Measurements from ENCODE around the gene MAST4. TPM values are rescaled to one million over a fixed set of nuclear protein-coding genes. Genes with fewer than 3 reads are reported as not detected.

The MAST4 gene
- total RNA-seq, 2 donors from 2014 or later: 50.4 to 60.6 TPM

GRCh38 chr5:66894480-66895240 lies 298.5 kb downstream of the MAST4 start:
- no peak overlapping the region for H3K4me3 ChIP-seq
- H3K9me3 ChIP-seq: no peaks in the 10 kb centered on the region
- H3K4me1 ChIP-seq: peaks cover 0 to 35% of the 10 kb centered on the region in 2 donors
- H3K36me3 ChIP-seq: no peaks in the 10 kb centered on the region
- H3K27me3 ChIP-seq: no peaks in the 10 kb centered on the region
- H3K27ac ChIP-seq: no peak overlapping the region
- TF ChIP-seq CTCF (IDR thresholded peaks at IDR 0.05): no peak
- DNase-seq (ENCODE audit: low spot score): no peak

- no peaks in the 10 kb centered on the region for H3K27me3 ChIP-seq
- H3K4me1 ChIP-seq: peaks cover 0 to 20% of the 10 kb centered on the region in 2 donors
- H3K27ac ChIP-seq: no peak overlapping the region
- no peak for DNase-seq (ENCODE audit: low spot score)
- no peaks in the 10 kb centered on the region for H3K9me3 ChIP-seq
- TF ChIP-seq CTCF (IDR thresholded peaks at IDR 0.05): no peak
- H3K36me3 ChIP-seq: no peaks in the 10 kb centered on the region
- H3K4me3 ChIP-seq: no peak overlapping the region
Observed at GRCh38 chr5:66896171-66896570, 300.0 kb downstream of the MAST4 start.

- H3K4me1 ChIP-seq: peaks cover 0 to 8% of the 10 kb centered on the region in 2 donors
- TF ChIP-seq CTCF (IDR thresholded peaks at IDR 0.05): no peak
- H3K4me3 ChIP-seq: no peak overlapping the region
- no peak overlapping the region for H3K27ac ChIP-seq
- H3K27me3 ChIP-seq: no peaks in the 10 kb centered on the region
- no peaks in the 10 kb centered on the region for H3K36me3 ChIP-seq
- H3K9me3 ChIP-seq: no peaks in the 10 kb centered on the region
- DNase-seq (ENCODE audit: low spot score): no peak
Observed at GRCh38 chr5:66897356-66897755, 301.2 kb downstream of the MAST4 start.

- no peaks in the 10 kb centered on the region for H3K9me3 ChIP-seq
- no peak for TF ChIP-seq CTCF (IDR thresholded peaks at IDR 0.05)
- no peak overlapping the region for H3K27ac ChIP-seq
- H3K27me3 ChIP-seq: no peaks in the 10 kb centered on the region
- DNase-seq (ENCODE audit: low spot score): no peak
- no peaks in the 10 kb centered on the region for H3K36me3 ChIP-seq
- peaks cover 0 to 3% of the 10 kb centered on the region in 2 donors for H3K4me1 ChIP-seq
- no peak overlapping the region for H3K4me3 ChIP-seq
Observed at GRCh38 chr5:66898241-66898995, 302.2 kb downstream of the MAST4 start.

- Histone ChIP-seq H3K27ac (no peak overlapping the region), H3K4me1 (no peaks in the 10 kb centered on the region), H3K36me3 (no peaks in the 10 kb centered on the region), H3K9me3 (no peaks in the 10 kb centered on the region), H3K27me3 (no peaks in the 10 kb centered on the region), H3K4me3 (no peak overlapping the region)
- no peak for TF ChIP-seq CTCF (IDR thresholded peaks at IDR 0.05)
- DNase-seq (ENCODE audit: low spot score): no peak
Observed at GRCh38 chr5:66903218-66903617, 307.0 kb downstream of the MAST4 start.
